Mucosa of descending colon (tissue), 3 donors: ENCODE results near the gene INSYN2A. TPM values are rescaled to one million over a fixed set of nuclear protein-coding genes. Genes with fewer than 3 reads are reported as not detected.

Experiments used
- ATAC-seq: fragments of 200-7000 bp; cut with Tn5 transposase; one replicate; pipeline ENCODE4 v1.9.1; 2020; ENCODE audit warnings: mild to moderate bottlenecking, moderate library complexity
- DNase-seq, 3 donors: peaks; one replicate each; pipeline ENCODE4 v3.0.0-alpha.2; 2020
- H3K36me3 ChIP-seq: fragments of 200-600 bp; one replicate; pipeline ENCODE4 v1.8.0; 2021; ENCODE audit warnings: low read depth, mild to moderate bottlenecking
- H3K4me1 ChIP-seq: fragments of 200-600 bp; one replicate; pipeline ENCODE4 v1.8.0; 2021; ENCODE audit warnings: low read depth, mild to moderate bottlenecking
- H3K4me3 ChIP-seq: fragments of 200-600 bp; one replicate; pipeline ENCODE4 v1.8.0; 2021; ENCODE audit warnings: mild to moderate bottlenecking
- H3K9me3 ChIP-seq: fragments of 200-600 bp; one replicate; pipeline ENCODE4 v1.8.0; 2021; ENCODE audit warnings: mild to moderate bottlenecking
- intact Hi-C, 2 donors: fragments of 100-400 bp; cut with DNase I in 1 of 2; cut with micrococcal nuclease in 1 of 2; formaldehyde crosslinking; loops; one replicate each; pipeline versions ENCODE4 v1.11.0 to v1.11.1; 2022; cut with DNase I, micrococcal nuclease
- total RNA-seq, 3 donors: library from RNA; stranded (reverse); fragmentation: NEBNext Ultra II Directional in 2 of 3; extraction: Animal tissue kit (Norgen Biotek cat#: 25700) in 2 of 3; gene quantifications; one replicate each; pipeline versions ENCODE4 v1.2.1 to v1.2.4, GENCODE V29; 2021 to 2023
- TF ChIP-seq, protein P1 (sequence below): fragments of 200-600 bp; IDR thresholded peaks from one replicate; pipeline ENCODE4 v1.8.0; 2022; ENCODE audit warnings: antibody characterized with exemption, mild to moderate bottlenecking
- donor health status: DM: no; HTN: no; CAD: no; lungs with moderate emphysema.
- donor health status: DM: no; HTN: no; CAD: no.
- donor health status: DM: no; HTN: yes; CAD: no.

Gene INSYN2A
- total RNA-seq, 3 donors from 2014 or later = 0.51 TPM; not detected in 2

DNA sequence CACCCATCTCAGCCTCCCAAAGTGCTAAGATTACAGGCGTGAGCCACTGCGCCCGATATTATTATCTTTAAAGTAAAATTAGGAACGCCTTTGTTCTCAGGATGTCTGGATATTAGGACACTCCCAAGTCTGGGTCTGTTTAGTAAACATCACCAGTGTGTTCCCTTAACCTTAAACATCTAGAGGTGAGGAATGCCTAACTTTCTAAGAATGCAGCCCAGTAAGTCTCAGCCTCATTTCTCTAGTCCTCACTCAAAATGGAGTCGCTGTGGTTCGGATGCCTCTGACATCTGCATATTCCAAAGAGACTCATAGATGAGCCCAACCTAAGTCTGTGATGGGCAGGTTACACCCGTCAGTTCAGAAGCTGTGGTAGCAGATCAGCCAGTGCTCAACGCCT lies 4.3 kb upstream of the INSYN2A start:
- no peak overlapping the region for H3K4me3 ChIP-seq

DNA sequence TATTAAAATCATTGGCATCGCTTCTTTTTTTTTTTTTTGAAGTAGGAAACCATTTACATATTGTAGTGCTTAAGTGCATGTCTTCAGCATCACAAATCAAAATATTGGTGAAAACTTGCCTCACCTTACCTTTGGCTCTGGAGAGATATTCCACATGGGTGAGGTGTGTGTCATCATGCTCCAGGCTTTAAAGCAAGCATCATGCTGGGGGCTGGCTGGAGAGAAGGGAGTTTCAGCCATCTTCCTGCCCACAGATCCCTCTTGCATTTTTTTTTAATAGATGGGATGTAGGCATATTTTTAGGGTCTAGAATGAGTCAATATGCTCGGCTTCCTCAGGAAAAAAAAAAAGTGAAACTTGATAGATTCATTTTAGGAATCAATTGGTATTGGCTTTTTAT lies 2.3 kb upstream of the INSYN2A start:
- no peak for DNase-seq
- ATAC-seq = no peak
- TF ChIP-seq, protein P1, sequence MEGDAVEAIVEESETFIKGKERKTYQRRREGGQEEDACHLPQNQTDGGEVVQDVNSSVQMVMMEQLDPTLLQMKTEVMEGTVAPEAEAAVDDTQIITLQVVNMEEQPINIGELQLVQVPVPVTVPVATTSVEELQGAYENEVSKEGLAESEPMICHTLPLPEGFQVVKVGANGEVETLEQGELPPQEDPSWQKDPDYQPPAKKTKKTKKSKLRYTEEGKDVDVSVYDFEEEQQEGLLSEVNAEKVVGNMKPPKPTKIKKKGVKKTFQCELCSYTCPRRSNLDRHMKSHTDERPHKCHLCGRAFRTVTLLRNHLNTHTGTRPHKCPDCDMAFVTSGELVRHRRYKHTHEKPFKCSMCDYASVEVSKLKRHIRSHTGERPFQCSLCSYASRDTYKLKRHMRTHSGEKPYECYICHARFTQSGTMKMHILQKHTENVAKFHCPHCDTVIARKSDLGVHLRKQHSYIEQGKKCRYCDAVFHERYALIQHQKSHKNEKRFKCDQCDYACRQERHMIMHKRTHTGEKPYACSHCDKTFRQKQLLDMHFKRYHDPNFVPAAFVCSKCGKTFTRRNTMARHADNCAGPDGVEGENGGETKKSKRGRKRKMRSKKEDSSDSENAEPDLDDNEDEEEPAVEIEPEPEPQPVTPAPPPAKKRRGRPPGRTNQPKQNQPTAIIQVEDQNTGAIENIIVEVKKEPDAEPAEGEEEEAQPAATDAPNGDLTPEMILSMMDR = no peak
- Histone ChIP-seq H3K36me3 (no peaks in the 10 kb centered on the region), H3K4me3 (no peak overlapping the region), H3K4me1 (peaks cover 12% of the 10 kb centered on the region), H3K9me3 (no peaks in the 10 kb centered on the region)
- intact Hi-C loops = no loop called here

More for the DNA sequence above, 4.3 kb upstream of the INSYN2A start:
- TF ChIP-seq, protein P1 = no peak
- ATAC-seq (no peak), DNase-seq (no peak)
- intact Hi-C loops = no loop called here
- Histone ChIP-seq H3K4me1 (peaks cover 3% of the 10 kb centered on the region), H3K9me3 (no peaks in the 10 kb centered on the region), H3K36me3 (no peaks in the 10 kb centered on the region)

GRCh38 chr10:127198307-127198706 lies 1.9 kb upstream of the INSYN2A start:
- intact Hi-C loops = no loop called here
- Histone ChIP-seq H3K4me3 (no peak overlapping the region), H3K4me1 (peaks cover 12% of the 10 kb centered on the region), H3K9me3 (no peaks in the 10 kb centered on the region), H3K36me3 (no peaks in the 10 kb centered on the region)
- TF ChIP-seq, protein P1 = no peak
- no peak for DNase-seq
- ATAC-seq = no peak

GRCh38 chr10:127197154-127197432 lies 702 bp upstream of the INSYN2A start:
- Histone ChIP-seq H3K4me3 (no peak overlapping the region), H3K4me1 (peaks cover 12% of the 10 kb centered on the region), H3K36me3 (no peaks in the 10 kb centered on the region), H3K9me3 (no peaks in the 10 kb centered on the region)
- no peak for DNase-seq
- ATAC-seq = no peak
- TF ChIP-seq, protein P1 = no peak
- intact Hi-C loops = no loop called here

DNA sequence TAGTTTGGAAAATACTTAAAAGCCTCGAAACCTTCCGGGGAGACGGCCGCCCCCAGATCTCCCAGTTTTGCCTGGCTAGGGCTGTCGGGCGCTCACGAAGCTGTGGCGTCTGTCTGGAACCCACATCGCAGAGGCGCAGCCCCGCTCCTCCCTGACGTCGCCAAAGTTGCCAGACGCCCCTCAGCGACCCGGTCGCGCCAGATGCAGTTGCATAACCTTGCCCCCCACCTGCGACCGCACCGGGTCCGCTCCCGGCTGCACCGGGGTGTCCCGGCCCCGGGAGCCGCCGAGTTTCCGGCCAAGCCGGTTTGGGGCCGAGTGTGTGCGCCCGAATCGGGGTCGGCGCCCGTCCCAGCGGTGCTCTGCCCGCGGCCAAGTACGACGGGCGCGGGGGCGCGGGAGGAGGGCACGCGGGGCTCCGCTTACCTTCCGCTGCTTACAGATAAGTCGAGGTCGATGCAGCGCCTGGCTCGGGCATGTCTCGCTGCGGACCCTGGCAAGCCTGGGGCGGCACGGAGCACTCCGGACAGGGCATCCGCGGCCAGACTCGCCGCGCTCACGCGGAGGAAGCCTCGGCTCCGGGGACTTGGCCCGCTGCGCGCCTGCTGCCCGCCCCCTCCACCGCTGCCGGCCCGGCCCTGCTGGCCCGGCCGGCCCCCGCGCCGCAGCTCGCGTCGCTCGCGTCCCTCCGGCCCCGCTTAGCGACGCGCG lies 665 bp downstream of the INSYN2A start:
- DNase-seq (no peak), ATAC-seq (peak; percentile 39)
- Histone ChIP-seq H3K36me3 (no peaks in the 10 kb centered on the region), H3K4me3 (no peak overlapping the region), H3K9me3 (no peaks in the 10 kb centered on the region), H3K4me1 (peaks cover 12% of the 10 kb centered on the region)
- TF ChIP-seq, protein P1 = no peak
- intact Hi-C loops = no loop called here

GRCh38 chr10:127195041-127195506 lies 1.3 kb downstream of the INSYN2A start:
- Histone ChIP-seq H3K4me1 (peaks cover 12% of the 10 kb centered on the region), H3K4me3 (no peak overlapping the region), H3K9me3 (no peaks in the 10 kb centered on the region), H3K36me3 (no peaks in the 10 kb centered on the region)
- TF ChIP-seq, protein P1 = no peak
- intact Hi-C loops = no loop called here
- peak; percentile 15 for ATAC-seq
- no peak for DNase-seq
